Astrocyte of the spinal cord (primary cell): ENCODE measurements around the gene PPIL1.

ENCODE experiments used
- DNase-seq: peaks from one replicate; pipeline ENCODE4 v3.0.0; 2011; ENCODE audit warnings: low read depth, low spot score
- H3K4me3 ChIP-seq: 2 replicates; pipeline ENCODE4 v1.5.1; 2011; ENCODE audit warnings: low read depth, mild to moderate bottlenecking, low read length, moderate library complexity
- CTCF ChIP-seq: IDR thresholded peaks from 2 replicates; pipeline ENCODE4 v1.5.1; 2012; ENCODE audit warnings: low read depth, mild to moderate bottlenecking, low read length, inconsistent platforms
- in situ Hi-C: cut with HindIII; loops from 2 replicates; pipeline ENCODE4 v1.10.0; 2017; ENCODE audit warnings: low sequenced_read_pairs

Gene PPIL1

GRCh38 chr6:36884610-36885009 is 10.0 kb upstream of the PPIL1 start:
- in situ Hi-C loops = no loop called here
- TF ChIP-seq CTCF = no peak
- DNase-seq = no peak
- no peak overlapping the region for H3K4me3 ChIP-seq

- no peak for TF ChIP-seq CTCF
- no peak for DNase-seq
- peak overlapping the region; percentile 97 for H3K4me3 ChIP-seq
- in situ Hi-C loops = no loop called here
Observed at GRCh38 chr6:36875250-36875633, 639 bp upstream of the PPIL1 start.

GRCh38 chr6:36873612-36874442 is 776 bp downstream of the PPIL1 start:
- peak; percentile 15 for TF ChIP-seq CTCF
- no peak for DNase-seq
- in situ Hi-C loops = no loop called here
- peak overlapping the region; percentile 97 for H3K4me3 ChIP-seq

- in situ Hi-C loops = no loop called here
- no peak for TF ChIP-seq CTCF
- no peak for DNase-seq
- no peak overlapping the region for H3K4me3 ChIP-seq
Observed at GRCh38 chr6:36873115-36873514, 1.5 kb downstream of the PPIL1 start.

- H3K4me3 ChIP-seq = no peak overlapping the region
- no peak for TF ChIP-seq CTCF
- in situ Hi-C loops = no loop called here
- no peak for DNase-seq
Observed at GRCh38 chr6:36871686-36872085, 2.9 kb downstream of the PPIL1 start.

- in situ Hi-C loops = no loop called here
- H3K4me3 ChIP-seq = no peak overlapping the region
- no peak for DNase-seq
- no peak for TF ChIP-seq CTCF
Observed at GRCh38 chr6:36867471-36868224, 7.0 kb downstream of the PPIL1 start.
